ENCODE data around the gene TESMIN. TPM values are rescaled to one million over a fixed set of nuclear protein-coding genes. Genes with fewer than 3 reads are reported as not detected.

Gene TESMIN
- total RNA-seq, 1 experiment from 2014 or later: 45.2 TPM

DNA sequence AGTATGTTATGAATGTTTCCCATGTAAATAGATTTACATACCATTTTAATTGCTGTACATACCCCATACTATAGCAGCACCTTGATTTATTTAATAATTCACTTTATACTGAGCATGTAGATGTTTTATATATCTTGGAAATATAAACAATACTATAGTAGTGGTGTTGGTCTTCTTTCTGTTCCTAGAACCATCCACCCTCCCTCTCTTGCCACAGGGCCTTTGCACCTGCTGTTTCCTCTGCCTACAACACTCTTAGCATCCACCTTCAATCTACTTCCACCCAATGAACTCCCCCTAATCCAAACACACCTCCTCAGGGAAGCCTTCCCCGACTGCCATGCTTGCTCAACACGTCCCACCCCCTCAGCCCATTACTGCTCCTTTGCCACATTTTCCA, 30.2 kb downstream of the TESMIN start:
- Histone ChIP-seq H3K18ac (ENCODE audit: insufficient read length, low read depth, low read length) (no peak overlapping the region), H2AK5ac (ENCODE audit: insufficient read length, low read length) (no peak overlapping the region), H4K5ac (ENCODE audit: insufficient read length, low read depth, low read length) (no peak overlapping the region), H3K79me1 (ENCODE audit: insufficient read depth, low read depth, low read length, poor library complexity, severe bottlenecking) (no peaks in the 10 kb centered on the region), H3K4me1 (ENCODE audit: insufficient read depth, low read length) (no peaks in the 10 kb centered on the region), H3K23me2 (ENCODE audit: insufficient read length, low read depth, low read length, poor library complexity, severe bottlenecking) (no peaks in the 10 kb centered on the region), H3K56ac (ENCODE audit: insufficient read length, low read depth, low read length) (no peak overlapping the region), H3K27me3 (ENCODE audit: insufficient read depth, low read length) (no peaks in the 10 kb centered on the region), H3K4ac (ENCODE audit: low read depth, low read length) (no peak overlapping the region), H4K8ac (replicated peaks; ENCODE audit: insufficient read length, low read depth, low read length) (no peak overlapping the region), H3K27ac (ENCODE audit: insufficient read length, low read depth, low read length) (no peak overlapping the region), H2AFZ (ENCODE audit: low read length) (no peak overlapping the region), H3K4me2 (ENCODE audit: insufficient read depth, insufficient read length, low read length) (no peak overlapping the region), H3K23ac (ENCODE audit: insufficient read length, low read depth, low read length) (no peak overlapping the region), H3K9ac (ENCODE audit: extremely low read depth, insufficient read length, low read length) (no peak overlapping the region), H2BK12ac (ENCODE audit: insufficient read length, low read depth, low read length) (no peak overlapping the region), H3T11ph (ENCODE audit: low read length) (no peak overlapping the region), H2BK120ac (ENCODE audit: low read depth, low read length, poor library complexity, severe bottlenecking) (no peak overlapping the region), H2BK20ac (ENCODE audit: low read depth, low read length, poor library complexity, severe bottlenecking) (no peak overlapping the region), H4K91ac (ENCODE audit: insufficient read length, low read depth, low read length) (no peak overlapping the region), H2BK15ac (ENCODE audit: low read depth, low read length) (no peak overlapping the region), H3K14ac (ENCODE audit: insufficient read depth, low read length) (no peak overlapping the region), H3K79me2 (ENCODE audit: insufficient read depth, low read length) (no peaks in the 10 kb centered on the region), H4K20me1 (ENCODE audit: control insufficient read depth, insufficient read depth, insufficient read length) (no peaks in the 10 kb centered on the region), H3K9me3 (ENCODE audit: control insufficient read depth, low read depth, low read length) (no peaks in the 10 kb centered on the region), H2BK5ac (ENCODE audit: insufficient read length, low read length) (no peak overlapping the region)
- no peak for DNase-seq
- Mint-ChIP-seq H3K27me3 (ENCODE audit: low read depth) (no peaks in the 10 kb centered on the region), H3K4me3 (no peak overlapping the region), H3K36me3 (ENCODE audit: insufficient read depth in 1 of 3, low read depth in 3 of 3) (peaks cover 0 to 5% (median 3%) of the 10 kb centered on the region in 3 experiments; a peak in 3 of 7 replicates), H3K9me3 (peaks cover 10 to 12% of the 10 kb centered on the region in 2 experiments), H3K27ac (no peak overlapping the region), H3K4me1 (peaks cover 3% of the 10 kb centered on the region in 2 experiments)
- WGBS (ENCODE audit: extremely low coverage, insufficient read length, low lambda C conversion rate): no CpG with 5 or more reads among the region's 2 CpGs
- no peak for TF ChIP-seq CTCF (conservative IDR thresholded peaks at IDR 0.05)
